ENCODE results near the gene PRMT7.

Gene PRMT7

GRCh38 chr16:68289202-68289601 lies 21.6 kb upstream of the PRMT7 start:
- H3K4me3 ChIP-seq (ENCODE audit: low read length): no peak overlapping the region
- TF ChIP-seq, protein P1, sequence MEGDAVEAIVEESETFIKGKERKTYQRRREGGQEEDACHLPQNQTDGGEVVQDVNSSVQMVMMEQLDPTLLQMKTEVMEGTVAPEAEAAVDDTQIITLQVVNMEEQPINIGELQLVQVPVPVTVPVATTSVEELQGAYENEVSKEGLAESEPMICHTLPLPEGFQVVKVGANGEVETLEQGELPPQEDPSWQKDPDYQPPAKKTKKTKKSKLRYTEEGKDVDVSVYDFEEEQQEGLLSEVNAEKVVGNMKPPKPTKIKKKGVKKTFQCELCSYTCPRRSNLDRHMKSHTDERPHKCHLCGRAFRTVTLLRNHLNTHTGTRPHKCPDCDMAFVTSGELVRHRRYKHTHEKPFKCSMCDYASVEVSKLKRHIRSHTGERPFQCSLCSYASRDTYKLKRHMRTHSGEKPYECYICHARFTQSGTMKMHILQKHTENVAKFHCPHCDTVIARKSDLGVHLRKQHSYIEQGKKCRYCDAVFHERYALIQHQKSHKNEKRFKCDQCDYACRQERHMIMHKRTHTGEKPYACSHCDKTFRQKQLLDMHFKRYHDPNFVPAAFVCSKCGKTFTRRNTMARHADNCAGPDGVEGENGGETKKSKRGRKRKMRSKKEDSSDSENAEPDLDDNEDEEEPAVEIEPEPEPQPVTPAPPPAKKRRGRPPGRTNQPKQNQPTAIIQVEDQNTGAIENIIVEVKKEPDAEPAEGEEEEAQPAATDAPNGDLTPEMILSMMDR (IDR thresholded peaks at IDR 0.05; ENCODE audit: insufficient read depth, low read depth, low read length, missing control alignments): no peak
- no peak for DNase-seq (ENCODE audit: low read depth)

DNA sequence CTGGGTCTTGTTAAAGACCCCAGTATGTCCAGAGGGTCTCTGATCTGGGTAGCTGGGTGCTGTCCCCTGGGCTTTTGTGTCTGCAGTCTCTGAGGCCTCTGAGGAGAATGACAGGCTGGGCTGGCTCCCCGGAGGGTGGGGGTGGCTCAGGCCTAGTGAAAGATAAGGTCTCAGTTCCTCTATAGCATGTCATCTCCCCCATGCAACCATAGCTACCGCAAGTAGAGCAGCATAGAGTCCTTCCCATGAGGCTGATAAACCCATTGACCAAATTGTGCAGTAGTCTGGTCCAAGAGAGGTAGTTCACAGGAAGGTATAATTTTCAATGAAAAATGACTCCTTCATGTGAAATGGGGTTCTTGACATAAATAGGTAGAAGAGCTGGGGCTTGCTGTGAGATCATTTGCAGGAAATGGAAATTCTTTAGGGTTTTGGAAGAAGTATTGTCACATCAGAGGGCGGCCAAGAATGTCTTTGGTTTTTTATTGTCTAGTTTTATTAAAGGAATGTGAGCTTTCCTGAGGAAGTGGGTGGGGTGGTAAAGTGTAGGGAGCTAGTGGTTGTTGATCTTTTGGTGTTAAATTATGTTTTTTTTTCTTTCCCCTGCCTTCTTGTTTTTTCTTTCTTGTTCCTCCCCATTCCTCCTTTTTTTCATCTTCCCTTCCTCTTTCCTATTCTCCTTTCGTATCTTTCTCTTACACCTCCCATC lies 21.0 kb upstream of the PRMT7 start:
- no peak overlapping the region for H3K4me3 ChIP-seq (ENCODE audit: low read length)
- DNase-seq (ENCODE audit: low read depth): no peak
- TF ChIP-seq, protein P1 (IDR thresholded peaks at IDR 0.05; ENCODE audit: insufficient read depth, low read depth, low read length, missing control alignments): no peak

DNA sequence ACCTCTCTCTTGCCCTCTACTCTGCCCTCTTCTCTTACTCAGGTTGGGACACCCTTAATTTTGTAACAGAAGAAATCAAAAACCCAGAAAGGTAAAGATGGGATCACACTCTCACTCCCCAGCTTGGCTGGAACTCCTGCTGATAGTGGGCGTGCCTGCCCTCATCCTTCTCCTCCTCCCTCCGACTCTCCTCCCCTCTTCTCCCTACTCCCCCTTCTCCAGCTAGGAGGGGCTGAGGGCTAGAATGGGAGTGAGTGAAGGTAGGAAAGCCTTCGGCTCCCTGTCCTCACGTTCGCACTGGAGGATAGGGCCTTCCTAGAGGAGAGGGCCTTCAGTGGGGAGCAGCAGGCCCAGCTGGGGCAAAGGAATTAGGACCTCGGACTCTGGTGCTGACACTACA lies 20.4 kb upstream of the PRMT7 start:
- H3K4me3 ChIP-seq (ENCODE audit: low read length): no peak overlapping the region
- TF ChIP-seq, protein P1 (IDR thresholded peaks at IDR 0.05; ENCODE audit: insufficient read depth, low read depth, low read length, missing control alignments): no peak
- no peak for DNase-seq (ENCODE audit: low read depth)

DNA sequence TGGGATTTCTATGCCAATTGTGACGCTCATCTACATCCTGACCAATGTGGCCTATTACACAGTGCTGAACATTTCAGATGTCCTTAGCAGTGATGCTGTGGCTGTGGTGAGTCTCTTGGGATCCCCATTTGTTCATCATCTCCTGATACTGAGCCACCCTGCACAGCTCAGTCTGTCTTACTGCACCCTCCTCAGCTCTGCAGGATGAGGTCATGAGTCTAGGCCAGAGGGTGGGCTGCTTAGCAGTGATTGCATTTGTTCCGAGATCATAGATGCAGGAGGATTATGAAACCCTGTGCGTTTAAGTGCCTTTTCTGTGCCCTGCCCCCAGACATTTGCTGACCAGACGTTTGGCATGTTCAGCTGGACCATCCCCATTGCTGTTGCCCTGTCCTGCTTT lies 19.6 kb upstream of the PRMT7 start:
- TF ChIP-seq, protein P1 (IDR thresholded peaks at IDR 0.05; ENCODE audit: insufficient read depth, low read depth, low read length, missing control alignments): no peak
- H3K4me3 ChIP-seq (ENCODE audit: low read length): no peak overlapping the region
- no peak for DNase-seq (ENCODE audit: low read depth)

DNA sequence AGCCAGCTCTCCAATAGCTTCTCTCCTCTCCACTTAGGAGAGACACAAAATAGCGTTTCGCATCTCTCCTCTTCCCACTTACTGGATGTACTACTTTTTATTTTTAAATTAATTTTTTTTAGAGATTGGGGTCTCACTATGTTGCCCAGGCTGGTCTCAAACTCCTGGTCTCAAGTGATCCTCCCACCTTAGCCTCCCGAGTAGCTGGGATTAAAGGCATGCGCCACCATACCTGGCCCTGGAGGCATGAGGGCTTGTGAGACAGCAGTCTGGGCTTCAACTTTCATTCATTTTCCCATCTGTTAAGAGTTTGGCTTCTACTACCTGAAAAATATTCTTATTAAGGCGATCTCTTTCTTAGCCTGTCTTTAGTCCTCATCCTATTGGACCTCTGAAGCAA lies 18.4 kb upstream of the PRMT7 start:
- DNase-seq (ENCODE audit: low read depth): no peak
- H3K4me3 ChIP-seq (ENCODE audit: low read length): no peak overlapping the region
- TF ChIP-seq, protein P1 (IDR thresholded peaks at IDR 0.05; ENCODE audit: insufficient read depth, low read depth, low read length, missing control alignments): no peak

DNA sequence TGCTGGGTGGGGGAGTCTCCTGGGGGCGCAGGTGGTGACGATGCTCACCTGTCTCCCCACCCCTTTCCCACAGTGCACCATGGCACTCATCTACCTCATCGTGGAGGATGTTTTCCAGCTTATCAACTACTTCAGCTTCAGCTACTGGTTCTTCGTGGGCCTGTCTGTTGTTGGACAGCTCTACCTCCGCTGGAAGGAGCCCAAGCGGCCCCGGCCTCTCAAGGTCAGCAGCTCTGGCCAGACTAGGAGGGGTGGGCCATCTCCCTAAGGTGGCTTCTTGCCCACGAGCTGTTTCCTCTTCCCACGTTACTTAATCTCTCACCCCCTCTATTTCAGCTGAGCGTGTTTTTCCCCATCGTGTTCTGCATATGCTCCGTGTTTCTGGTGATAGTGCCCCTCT lies 14.5 kb upstream of the PRMT7 start:
- TF ChIP-seq, protein P1 (IDR thresholded peaks at IDR 0.05; ENCODE audit: insufficient read depth, low read depth, low read length, missing control alignments): no peak
- no peak for DNase-seq (ENCODE audit: low read depth)
- H3K4me3 ChIP-seq (ENCODE audit: low read length): no peak overlapping the region

DNA sequence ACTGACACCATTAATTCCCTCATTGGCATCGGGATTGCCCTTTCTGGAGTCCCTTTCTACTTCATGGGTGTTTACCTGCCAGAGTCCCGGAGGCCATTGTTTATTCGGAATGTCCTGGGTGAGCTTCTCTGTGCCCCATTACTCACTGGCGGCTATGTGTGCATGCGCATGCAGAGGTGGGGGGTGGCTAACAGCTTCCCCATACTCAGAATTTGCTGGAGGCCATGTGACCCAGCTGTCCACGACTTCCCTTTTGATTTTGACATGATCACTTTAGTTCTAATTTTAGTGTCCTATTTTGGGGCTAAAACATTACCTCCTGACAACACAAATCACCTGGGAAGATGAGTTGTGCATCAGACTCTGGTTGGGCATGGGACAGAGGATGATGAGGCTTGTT lies 14.1 kb upstream of the PRMT7 start:
- TF ChIP-seq, protein P1 (IDR thresholded peaks at IDR 0.05; ENCODE audit: insufficient read depth, low read depth, low read length, missing control alignments): no peak
- no peak for DNase-seq (ENCODE audit: low read depth)
- H3K4me3 ChIP-seq (ENCODE audit: low read length): no peak overlapping the region

Measured in epithelial cell of esophagus (primary cell).